ENCODE data around the gene GYPC. TPM values are rescaled to one million over a fixed set of nuclear protein-coding genes. Genes with fewer than 3 reads are reported as not detected.

The GYPC gene
- total RNA-seq, 1 donor from 2014 or later, result 98.8 TPM

GRCh38 chr2:126676221-126677175 is 20.5 kb downstream of the GYPC start:
- Histone ChIP-seq H3K27ac (replicated peaks) (no peak overlapping the region), H3K27me3 (ENCODE audit: low read depth) (no peaks in the 10 kb centered on the region), H3K9me3 (replicated peaks) (peaks cover 15% of the 10 kb centered on the region), H3K4me3 (no peak overlapping the region), H3K4me1 (peaks cover 42% of the 10 kb centered on the region), H3K36me3 (peaks cover 20% of the 10 kb centered on the region)
- no peak for TF ChIP-seq CTCF (IDR thresholded peaks at IDR 0.05; ENCODE audit: borderline replicate concordance)
- no peak for DNase-seq
- intact Hi-C loops (cut with micrococcal nuclease), result no loop called here

DNA sequence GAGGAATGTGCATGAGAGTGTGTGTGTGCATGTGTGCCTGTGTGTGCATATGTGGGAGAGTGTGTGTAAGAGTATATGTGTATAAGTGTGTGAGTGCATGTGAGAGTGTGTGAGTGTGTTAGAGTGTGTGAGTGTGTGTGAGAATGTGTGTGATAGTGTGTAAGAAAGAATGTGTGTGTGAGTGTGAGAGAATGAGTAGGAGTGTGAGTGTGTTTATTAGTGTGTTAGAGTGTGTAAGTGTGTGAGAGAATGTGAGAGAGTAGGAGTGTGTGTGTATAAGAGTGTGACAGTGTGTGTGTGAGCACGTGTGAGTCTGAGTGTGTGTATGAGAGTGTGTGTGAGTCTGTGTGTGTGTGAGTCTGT is 21.2 kb downstream of the GYPC start:
- no peaks in the 10 kb centered on the region for H3K27me3 ChIP-seq (ENCODE audit: low read depth)
- H3K27ac ChIP-seq (replicated peaks), result no peak overlapping the region
- no peak for TF ChIP-seq CTCF (IDR thresholded peaks at IDR 0.05; ENCODE audit: borderline replicate concordance)
- intact Hi-C loops (cut with micrococcal nuclease), result no loop called here
- H3K4me3 ChIP-seq, result no peak overlapping the region
- H3K9me3 ChIP-seq (replicated peaks), result peaks cover 15% of the 10 kb centered on the region
- no peak for DNase-seq
- peaks cover 20% of the 10 kb centered on the region for H3K36me3 ChIP-seq
- peaks cover 46% of the 10 kb centered on the region for H3K4me1 ChIP-seq

GRCh38 chr2:126678269-126679065 is 22.5 kb downstream of the GYPC start:
- DNase-seq, result no peak
- TF ChIP-seq CTCF (IDR thresholded peaks at IDR 0.05; ENCODE audit: borderline replicate concordance), result no peak
- intact Hi-C loops (cut with micrococcal nuclease), result no loop called here

DNA sequence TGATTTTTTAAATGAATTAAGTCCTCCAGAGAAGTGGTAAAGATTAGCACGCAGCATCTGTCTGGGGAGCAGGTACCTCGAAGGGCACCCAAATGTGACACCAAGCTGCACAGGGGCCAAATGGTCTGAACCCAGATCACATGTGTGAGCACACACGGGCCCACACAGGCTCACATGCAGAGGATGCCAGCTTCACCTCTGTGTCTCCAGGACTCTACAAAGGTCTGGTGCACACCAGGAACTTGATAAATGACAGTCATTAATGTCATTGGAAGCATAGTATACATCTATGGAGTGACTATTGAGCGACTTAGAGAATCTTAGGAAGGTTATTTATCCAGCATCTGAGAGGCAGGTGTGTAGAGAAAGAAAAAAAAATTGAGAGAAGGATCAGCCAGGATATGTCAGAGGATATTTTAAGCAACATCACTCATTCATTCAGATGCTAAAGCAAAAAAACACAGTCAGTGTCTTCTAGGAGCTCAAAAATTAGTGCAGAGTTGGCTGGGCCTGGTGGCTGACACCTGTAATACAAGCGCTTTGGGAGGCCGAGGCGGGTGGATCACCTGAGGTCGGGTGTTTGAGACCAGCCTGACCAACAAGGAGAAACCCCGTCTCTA is 23.2 kb downstream of the GYPC start:
- Histone ChIP-seq H3K4me1 (peaks cover 36% of the 10 kb centered on the region), H3K27me3 (ENCODE audit: low read depth) (no peaks in the 10 kb centered on the region), H3K4me3 (no peak overlapping the region), H3K27ac (replicated peaks) (no peak overlapping the region), H3K36me3 (peaks cover 25% of the 10 kb centered on the region), H3K9me3 (replicated peaks) (peaks cover 15% of the 10 kb centered on the region)
- no peak for TF ChIP-seq CTCF (IDR thresholded peaks at IDR 0.05; ENCODE audit: borderline replicate concordance)
- intact Hi-C loops (cut with micrococcal nuclease), result no loop called here
- no peak for DNase-seq

More at GRCh38 chr2:126678269-126679065, 22.5 kb downstream of the GYPC start:
- Histone ChIP-seq H3K4me3 (no peak overlapping the region), H3K4me1 (peaks cover 39% of the 10 kb centered on the region), H3K36me3 (peaks cover 20% of the 10 kb centered on the region), H3K27ac (replicated peaks) (peak overlapping the region; percentile 50), H3K9me3 (replicated peaks) (peaks cover 15% of the 10 kb centered on the region), H3K27me3 (ENCODE audit: low read depth) (no peaks in the 10 kb centered on the region)

- Histone ChIP-seq H3K4me3 (no peak overlapping the region), H3K4me1 (peaks cover 38% of the 10 kb centered on the region), H3K9me3 (replicated peaks) (no peaks in the 10 kb centered on the region), H3K36me3 (peaks cover 27% of the 10 kb centered on the region), H3K27ac (replicated peaks) (no peak overlapping the region), H3K27me3 (ENCODE audit: low read depth) (no peaks in the 10 kb centered on the region)
- intact Hi-C loops (cut with micrococcal nuclease), result no loop called here
- DNase-seq, result no peak
- TF ChIP-seq CTCF (IDR thresholded peaks at IDR 0.05; ENCODE audit: borderline replicate concordance), result no peak
Measured at GRCh38 chr2:126681505-126681904, 25.5 kb downstream of the GYPC start.

All from left ventricle myocardium inferior (tissue), 1 donor.